HG02763 (cell line): ENCODE results near the gene CHIT1.
A peak's percentile ranks its signal among the peaks of the same experiment; 100 is the strongest.

Experiments
- ATAC-seq: cut with Tn5 transposase; IDR thresholded peaks from one replicate; pipeline ENCODE4 v1.9.1; 2021; ENCODE audit warnings: mild to moderate bottlenecking, moderate library complexity; ENCODE audit not compliant: unreplicated experiment

Gene CHIT1

GRCh38 chr1:203229471-203230135 lies at the start of gene CHIT1:
Gene CHIT1 (minus strand): TSS chr1:203229673. CDS start chr1:203229636, 37 bp downstream.
- no peak for ATAC-seq

GRCh38 chr1:203278885-203279406 lies 49.5 kb upstream of the CHIT1 start:
- no peak for ATAC-seq

GRCh38 chr1:203278082-203278884 lies 48.8 kb upstream of the CHIT1 start:
- ATAC-seq = no peak

- no peak for ATAC-seq
Observed at GRCh38 chr1:203276916-203277545, 47.6 kb upstream of the CHIT1 start.

- no peak for ATAC-seq
Observed at GRCh38 chr1:203276408-203276807, 46.9 kb upstream of the CHIT1 start.

GRCh38 chr1:203275656-203276272 lies 46.3 kb upstream of the CHIT1 start:
- no peak for ATAC-seq

- no peak for ATAC-seq
Observed at GRCh38 chr1:203274603-203275381, 45.3 kb upstream of the CHIT1 start.

GRCh38 chr1:203273869-203274602 lies 44.6 kb upstream of the CHIT1 start:
- ATAC-seq = no peak

- peak; percentile 46 for ATAC-seq
Observed at GRCh38 chr1:203273206-203273868, 43.9 kb upstream of the CHIT1 start.

- no peak for ATAC-seq
Observed at GRCh38 chr1:203272633-203273205, 43.2 kb upstream of the CHIT1 start.

- no peak for ATAC-seq
Observed at GRCh38 chr1:203271962-203272632, 42.6 kb upstream of the CHIT1 start.

GRCh38 chr1:203271018-203271743 lies 41.7 kb upstream of the CHIT1 start:
- ATAC-seq = no peak

GRCh38 chr1:203270448-203270847 lies 41.0 kb upstream of the CHIT1 start:
- ATAC-seq = no peak

- no peak for ATAC-seq
Observed at GRCh38 chr1:203269654-203270020, 40.2 kb upstream of the CHIT1 start.

- ATAC-seq = no peak
Observed at GRCh38 chr1:203268901-203269653, 39.6 kb upstream of the CHIT1 start.

GRCh38 chr1:203267912-203268311 lies 38.4 kb upstream of the CHIT1 start:
- ATAC-seq = no peak

GRCh38 chr1:203267347-203267846 lies 37.9 kb upstream of the CHIT1 start:
- ATAC-seq = peak; percentile 51
